DOHH2 (cell line): ENCODE data around the gene IFI27L1.
A peak's percentile ranks its signal among the peaks of the same experiment; 100 is the strongest.

ENCODE experiments used
- EZH2phosphoT487 ChIP-seq: fragments of 200-600 bp; sonication (generic); IDR thresholded peaks from 2 replicates; pipeline ENCODE4 v1.6.1; 2017; ENCODE audit warnings: borderline replicate concordance, mild to moderate bottlenecking, antibody characterized with exemption, low read length, moderate library complexity, mixed read lengths
- TF ChIP-seq, protein P1 (sequence below): fragments of 200-600 bp; sonication (generic); IDR thresholded peaks from one replicate; pipeline ENCODE4 v1.5.1; 2014; ENCODE audit warnings: antibody characterized with exemption, mild to moderate bottlenecking, low read depth, low read length; ENCODE audit not compliant: poor library complexity, severe bottlenecking

DNA sequence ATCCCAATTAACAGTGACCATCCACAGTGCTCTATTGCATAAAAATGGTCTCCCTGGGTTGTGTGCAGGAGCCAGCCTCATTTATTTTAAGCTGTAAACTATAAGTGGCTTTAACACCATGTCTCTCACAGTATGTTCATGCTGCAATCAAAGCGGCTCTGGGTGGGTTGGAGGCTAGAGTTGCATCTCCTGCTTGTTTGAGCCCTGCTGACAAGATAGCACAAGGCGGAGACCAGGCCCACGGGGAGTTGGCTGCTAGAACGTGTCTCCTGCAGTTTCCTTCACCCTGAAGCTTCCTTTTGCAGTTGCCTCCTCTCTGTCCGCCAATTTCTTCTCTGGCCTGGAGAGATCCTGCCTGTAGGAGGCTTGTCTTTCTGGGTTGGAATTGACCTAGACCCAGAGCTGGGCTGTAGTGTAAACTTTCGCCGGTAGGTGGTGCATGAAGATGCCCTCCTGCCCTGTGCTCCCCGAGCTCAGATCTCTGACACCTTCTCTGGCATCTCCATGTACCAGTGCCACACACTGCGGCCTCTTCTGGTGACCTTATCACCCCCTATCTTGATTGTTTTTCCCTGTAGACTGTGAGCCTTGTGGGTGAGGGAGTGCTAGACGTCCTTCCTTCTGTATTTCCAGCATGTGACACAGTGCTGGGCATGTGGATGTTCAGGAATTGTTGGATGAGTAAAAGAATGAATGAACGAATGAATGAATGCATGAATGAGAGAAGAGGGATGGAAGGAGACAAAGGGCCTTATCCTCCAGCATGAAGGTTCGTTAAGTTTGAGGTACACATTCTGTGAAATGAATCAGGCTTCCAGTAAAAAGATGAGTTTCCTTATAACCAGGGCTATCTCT, 44.6 kb upstream of the IFI27L1 start:
- TF ChIP-seq, protein P1, sequence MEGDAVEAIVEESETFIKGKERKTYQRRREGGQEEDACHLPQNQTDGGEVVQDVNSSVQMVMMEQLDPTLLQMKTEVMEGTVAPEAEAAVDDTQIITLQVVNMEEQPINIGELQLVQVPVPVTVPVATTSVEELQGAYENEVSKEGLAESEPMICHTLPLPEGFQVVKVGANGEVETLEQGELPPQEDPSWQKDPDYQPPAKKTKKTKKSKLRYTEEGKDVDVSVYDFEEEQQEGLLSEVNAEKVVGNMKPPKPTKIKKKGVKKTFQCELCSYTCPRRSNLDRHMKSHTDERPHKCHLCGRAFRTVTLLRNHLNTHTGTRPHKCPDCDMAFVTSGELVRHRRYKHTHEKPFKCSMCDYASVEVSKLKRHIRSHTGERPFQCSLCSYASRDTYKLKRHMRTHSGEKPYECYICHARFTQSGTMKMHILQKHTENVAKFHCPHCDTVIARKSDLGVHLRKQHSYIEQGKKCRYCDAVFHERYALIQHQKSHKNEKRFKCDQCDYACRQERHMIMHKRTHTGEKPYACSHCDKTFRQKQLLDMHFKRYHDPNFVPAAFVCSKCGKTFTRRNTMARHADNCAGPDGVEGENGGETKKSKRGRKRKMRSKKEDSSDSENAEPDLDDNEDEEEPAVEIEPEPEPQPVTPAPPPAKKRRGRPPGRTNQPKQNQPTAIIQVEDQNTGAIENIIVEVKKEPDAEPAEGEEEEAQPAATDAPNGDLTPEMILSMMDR = peak; percentile 93
- no peak for TF ChIP-seq EZH2phosphoT487
